GM12864 (cell line): ENCODE results near the gene TMPRSS11B.

Experiments
- DNase-seq: peaks from one replicate; pipeline ENCODE4 v3.0.0-alpha.2; 2011; ENCODE audit warnings: low read depth
- H3K4me3 ChIP-seq: 2 replicates; pipeline ENCODE4 v1.5.1; 2011; ENCODE audit warnings: mild to moderate bottlenecking, low read depth, low read length, control low read depth
- CTCF ChIP-seq: IDR thresholded peaks from 2 replicates; pipeline ENCODE4 v1.5.1; 2011; ENCODE audit warnings: low read depth, mild to moderate bottlenecking, moderate library complexity, low read length, control low read depth, inconsistent platforms; ENCODE audit errors: missing control alignments

Gene TMPRSS11B

GRCh38 chr4:68278029-68278428 is 32.5 kb upstream of the TMPRSS11B start:
- H3K4me3 ChIP-seq = no peak overlapping the region
- TF ChIP-seq CTCF = no peak
- DNase-seq = no peak

GRCh38 chr4:68277627-68278026 is 32.1 kb upstream of the TMPRSS11B start:
- TF ChIP-seq CTCF = no peak
- no peak overlapping the region for H3K4me3 ChIP-seq
- DNase-seq = no peak

- DNase-seq = no peak
These were observed 27.4 kb upstream of the TMPRSS11B start for GRCh38 chr4:68272860-68273259.

GRCh38 chr4:68272380-68272779 is 26.9 kb upstream of the TMPRSS11B start:
- H3K4me3 ChIP-seq = no peak overlapping the region; the same call in 1 of the 2 replicates
- no peak for TF ChIP-seq CTCF
- DNase-seq = no peak

More at GRCh38 chr4:68272860-68273259, 27.4 kb upstream of the TMPRSS11B start:
- H3K4me3 ChIP-seq = no peak overlapping the region
- no peak for TF ChIP-seq CTCF

- no peak overlapping the region; the same call in 1 of the 2 replicates for H3K4me3 ChIP-seq
- TF ChIP-seq CTCF = peak; percentile 57
- peak; percentile 25 for DNase-seq
These were observed 26.4 kb upstream of the TMPRSS11B start for GRCh38 chr4:68271851-68272357.

GRCh38 chr4:68267433-68267944 is 22.0 kb upstream of the TMPRSS11B start:
- TF ChIP-seq CTCF = no peak
- DNase-seq = no peak
- no peak overlapping the region for H3K4me3 ChIP-seq

GRCh38 chr4:68264875-68265565 is 19.5 kb upstream of the TMPRSS11B start:
- no peak for TF ChIP-seq CTCF
- no peak for DNase-seq
- no peak overlapping the region for H3K4me3 ChIP-seq
